ENCODE data around the gene SYT5. TPM values are rescaled to one million over a fixed set of nuclear protein-coding genes. Genes with fewer than 3 reads are reported as not detected.
A peak's percentile ranks its signal among the peaks of the same experiment; 100 is the strongest.

Gene SYT5
- total and polyA plus RNA-seq, 2 of the 8 experiments (the other 6 are each of a cell fraction or from before 2014, with no cell fraction given): 0.35 to 0.67 TPM

GRCh38 chr19:55141696-55142095 is 38.4 kb downstream of the SYT5 start:
- H2AFZ ChIP-seq (ENCODE audit: low read length): no peak overlapping the region
- peak in 1 of 2 experiments; percentile 69 for DNase-seq (ENCODE audit: low read depth in 1 of 2, low spot score in 2 of 2)
- H4K20me1 ChIP-seq (replicated peaks in 1 of 2; ENCODE audit: control insufficient read depth in 1 of 2, insufficient read depth in 2 of 2, low read length in 2 of 2): no peaks in the 10 kb centered on the region
- no peaks in the 10 kb centered on the region for H3K27me3 ChIP-seq (replicated peaks in 1 of 4; ENCODE audit: control insufficient read depth in 3 of 4, extremely low read depth in 1 of 4, insufficient read depth in 3 of 4, low read length in 3 of 4)
- H3K4ac ChIP-seq (replicated peaks; ENCODE audit: insufficient read length, low read depth, low read length): no peak overlapping the region
- no peaks in the 10 kb centered on the region for H3K9me3 ChIP-seq (ENCODE audit: insufficient read depth in 2 of 2, low read depth in 1 of 2, low read length in 1 of 2)
- 68% methylated on average over 21 of the region's 21 CpGs; no CpG with 5 or more reads in 1 of the 2 experiments for WGBS, 2 experiments (ENCODE audit: extremely low coverage in 1 of 2, insufficient coverage in 1 of 2, insufficient read length in 1 of 2, insufficient replicate concordance in 2 of 2, low coverage in 1 of 2, low lambda C conversion rate in 2 of 2, missing lambda C conversion rate in 1 of 2)
- no peak overlapping the region for H3K9ac ChIP-seq (replicated peaks in 1 of 4; ENCODE audit: extremely low read depth in 1 of 4, low read depth in 3 of 4, low read length in 3 of 4)
- no peak overlapping the region for H3K23ac ChIP-seq (ENCODE audit: insufficient read length)
- TF ChIP-seq USF2 (IDR thresholded peaks at IDR 0.05; ENCODE audit: low read length) (no peak), RNF2 (IDR thresholded peaks at IDR 0.05; ENCODE audit: borderline replicate concordance, low read depth, low read length, missing control alignments, poor library complexity, severe bottlenecking) (no peak), SIN3A (conservative IDR thresholded peaks at IDR 0.05 in 1 of 2, IDR thresholded peaks at IDR 0.05 in 1 of 2; ENCODE audit: low read depth in 1 of 2, low read length in 2 of 2) (no peak), CTCF (IDR thresholded peaks at IDR 0.05; ENCODE audit: control extremely low read depth in 1 of 3, insufficient read depth in 1 of 3, low read depth in 1 of 3, low read length in 3 of 3) (no peak), CBX5 (IDR thresholded peaks at IDR 0.05; ENCODE audit: low read depth, low read length) (no peak), KDM5A (IDR thresholded peaks at IDR 0.05; ENCODE audit: low read length) (no peak)
- H4K91ac ChIP-seq (replicated peaks; ENCODE audit: insufficient read length, low read length): no peak overlapping the region
- no peak overlapping the region for H4K5ac ChIP-seq (ENCODE audit: insufficient read length, low read depth, low read length)
- H3K27ac ChIP-seq (ENCODE audit: low read depth, low read length): no peak overlapping the region
- H3K4me2 ChIP-seq (ENCODE audit: insufficient read depth in 1 of 2, low read depth in 2 of 2, low read length in 2 of 2): peak overlapping the region in 1 of 2 experiments; percentile 26; a peak in 1 of 4 replicates
- no peak for FAIRE-seq
- H2BK5ac ChIP-seq (ENCODE audit: low read depth, low read length): no peak overlapping the region
- H3K79me1 ChIP-seq (ENCODE audit: low read depth, low read length): no peaks in the 10 kb centered on the region
- peak overlapping the region; percentile 62; the same call in 1 of the 2 replicates for H4K8ac ChIP-seq (ENCODE audit: extremely low read depth, insufficient read depth, low read length)
- POLR2A ChIA-PET (ENCODE audit: partially characterized antibody): interaction anchor here (1.0 to 2.5 kb wide), 14 partner anchors 9 to 513 kb away, joined by 3 to 16 read pairs (median 4); partner anchors contain the start of genes HSPBP1, PPP1R12C, PPP6R1 and U2AF2
- H2BK15ac ChIP-seq (ENCODE audit: low read length): no peak overlapping the region
- H2BK12ac ChIP-seq (ENCODE audit: low read depth, low read length): no peak overlapping the region
- no peak overlapping the region for H3K56ac ChIP-seq (replicated peaks; ENCODE audit: insufficient read length, low read depth, low read length)
- no peak overlapping the region for H2BK120ac ChIP-seq (replicated peaks; ENCODE audit: low read depth, low read length)
- H2AK5ac ChIP-seq (ENCODE audit: low read depth, low read length): no peak overlapping the region
- no peak overlapping the region for H3K14ac ChIP-seq (ENCODE audit: insufficient read length)
- peaks cover 0 to 14% (median under 1%) of the 10 kb centered on the region in 4 experiments; a peak in 3 of 8 replicates for H3K36me3 ChIP-seq (ENCODE audit: control insufficient read depth in 2 of 4, insufficient read depth in 4 of 4, low read length in 3 of 4)
- CTCF ChIA-PET (ENCODE audit: partially characterized antibody): interaction anchor here (0.6 to 6.4 kb wide), 40 partner anchors 9 to 1453 kb away, joined by 3 to 118 read pairs (median 5); partner anchors contain the start of genes DNAAF3, PTPRH, TMEM86B and TNNI3
- peaks cover 0 to 2% (median 0%) of the 10 kb centered on the region in 4 experiments; a peak in 2 of 7 replicates for H3K4me1 ChIP-seq (replicated peaks in 1 of 4; ENCODE audit: control insufficient read depth in 3 of 4, insufficient read depth in 4 of 4, low read length in 3 of 4)
- H3K18ac ChIP-seq (ENCODE audit: extremely low read depth, low read length): no peak overlapping the region; the same call in 1 of the 2 replicates
- H3K4me3 ChIP-seq (ENCODE audit: extremely low read depth in 1 of 4, insufficient read depth in 2 of 4, low read depth in 3 of 4, low read length in 4 of 4): peak overlapping the region in 1 of 4 experiments; percentile 30; a peak in 1 of 8 replicates
- no peak overlapping the region for H2BK20ac ChIP-seq (ENCODE audit: low read length)
- no peaks in the 10 kb centered on the region for H3K79me2 ChIP-seq (ENCODE audit: control insufficient read depth in 1 of 2, insufficient read depth in 2 of 2, low read length in 2 of 2)
- H3K23me2 ChIP-seq (ENCODE audit: low read depth, low read length): no peaks in the 10 kb centered on the region; the same call in 1 of the 2 replicates

All from H1 (cell line).